A673 (cell line): ENCODE measurements around the gene PFKP. TPM values are rescaled to one million over a fixed set of nuclear protein-coding genes. Genes with fewer than 3 reads are reported as not detected.

ENCODE experiments used
- BruUV-seq: library from RNA; stranded (reverse); fragments of 400-500 nt; replicated peaks from 2 replicates; lab custom pipeline; 2021; lab: Mats Ljungman, UMichigan
- CTCF ChIA-PET: fragments of 300-600 bp; sonication (Branson Sonifier 250); formaldehyde crosslinking; loops from one replicate; lab custom pipeline; 2022; ENCODE audit warnings: antibody characterized with exemption; lab: Charles Lee
- POLR2A ChIA-PET: fragments of 300-600 bp; sonication (Branson Sonifier 250); formaldehyde crosslinking; loops from one replicate; lab custom pipeline; 2022; ENCODE audit warnings: antibody characterized with exemption; ENCODE audit not compliant: low non-redundant PET; lab: Charles Lee
- DNase-seq: peaks from one replicate; pipeline ENCODE4 v3.0.0-alpha.2; 2015; ENCODE audit warnings: low spot score
- H3K27ac ChIP-seq: fragments of 200-600 bp; sonication (generic); 2 replicates; pipeline ENCODE4 v1.5.1; 2016; ENCODE audit warnings: mixed run types, low read depth, mild to moderate bottlenecking, mixed read lengths, antibody characterized with exemption, low read length; ENCODE audit not compliant: poor library complexity, severe bottlenecking
- H3K27me3 ChIP-seq: fragments of 200-600 bp; sonication (generic); replicated peaks from 2 replicates; pipeline ENCODE4 v1.6.1; 2017; ENCODE audit warnings: mixed run types, low read depth, mild to moderate bottlenecking, mixed read lengths, antibody characterized with exemption, low read length; ENCODE audit not compliant: insufficient read depth, poor library complexity
- H3K36me3 ChIP-seq: fragments of 200-600 bp; sonication (generic); 2 replicates; pipeline ENCODE4 v1.6.1; 2016; ENCODE audit warnings: mixed run types, mild to moderate bottlenecking, mixed read lengths, antibody characterized with exemption, low read length; ENCODE audit not compliant: insufficient read depth, poor library complexity, severe bottlenecking
- H3K4me1 ChIP-seq: fragments of 200-600 bp; sonication (generic); 2 replicates; pipeline ENCODE4 v1.6.1; 2017; ENCODE audit warnings: mixed run types, mild to moderate bottlenecking, mixed read lengths, antibody characterized with exemption, low read length; ENCODE audit not compliant: insufficient read depth, poor library complexity, severe bottlenecking
- H3K4me3 ChIP-seq: fragments of 200-600 bp; sonication (generic); 2 replicates; pipeline ENCODE4 v1.5.1; 2016; ENCODE audit warnings: low read depth, mixed run types, mild to moderate bottlenecking, mixed read lengths, low read length; ENCODE audit not compliant: poor library complexity, severe bottlenecking
- H3K9me3 ChIP-seq: fragments of 200-600 bp; sonication (generic); 2 replicates; pipeline ENCODE4 v1.6.1; 2016; ENCODE audit warnings: mixed run types, low read depth, mild to moderate bottlenecking, mixed read lengths, antibody characterized with exemption, low read length; ENCODE audit not compliant: poor library complexity, severe bottlenecking
- CTCF ChIP-seq: fragments of 300-800, 200-600 bp; sonication (generic); conservative IDR thresholded peaks from 2 replicates; pipeline ENCODE4 v1.5.1; 2017; ENCODE audit warnings: low read depth, mild to moderate bottlenecking, antibody characterized with exemption, low read length, moderate library complexity, mixed read lengths
- EZH2 ChIP-seq: fragments of 200-600 bp; sonication (generic); IDR thresholded peaks from 2 replicates; pipeline ENCODE4 v1.6.1; 2017; ENCODE audit warnings: borderline replicate concordance, low read depth, mild to moderate bottlenecking, mixed read lengths, antibody characterized with exemption, low read length; ENCODE audit not compliant: poor library complexity, severe bottlenecking
- intact Hi-C: fragments of 100-400 bp; cut with micrococcal nuclease; formaldehyde crosslinking; loops from one replicate; pipeline ENCODE4 v1.10.0; 2022; ENCODE audit not compliant: unreplicated experiment
- total RNA-seq: library from RNA; stranded (reverse); gene quantifications from 2 replicates; pipeline ENCODE4 v1.2.3, GENCODE V29; 2021

Gene PFKP
- total RNA-seq, 1 experiment from 2014 or later, result 232 TPM

- H3K9me3 ChIP-seq, result no peaks in the 10 kb centered on the region
- H3K27me3 ChIP-seq, result no peaks in the 10 kb centered on the region
- intact Hi-C loops, result no loop called here
- DNase-seq, result no peak
- no peaks in the 10 kb centered on the region for H3K36me3 ChIP-seq
- POLR2A ChIA-PET, result no interaction called here
- CTCF ChIA-PET, result no interaction called here
- no peak for TF ChIP-seq CTCF
- no peak for TF ChIP-seq EZH2
- H3K4me1 ChIP-seq, result no peaks in the 10 kb centered on the region
- no peak overlapping the region for H3K4me3 ChIP-seq
- H3K27ac ChIP-seq, result no peak overlapping the region
- BruUV-seq, result no TSS peak
Measured at GRCh38 chr10:3056280-3057037, 10.9 kb upstream of the PFKP start.

GRCh38 chr10:3057946-3058345 lies 9.4 kb upstream of the PFKP start:
- POLR2A ChIA-PET, result no interaction called here

GRCh38 chr10:3059974-3060373 lies 7.4 kb upstream of the PFKP start:
- ChIA-PET CTCF (no interaction called here), POLR2A (no interaction called here)
- Histone ChIP-seq H3K9me3 (no peaks in the 10 kb centered on the region), H3K4me3 (no peak overlapping the region), H3K4me1 (no peaks in the 10 kb centered on the region), H3K27me3 (no peaks in the 10 kb centered on the region), H3K36me3 (no peaks in the 10 kb centered on the region), H3K27ac (no peak overlapping the region)
- TF ChIP-seq EZH2 (no peak), CTCF (no peak)
- intact Hi-C loops, result no loop called here
- DNase-seq, result no peak
- no TSS peak for BruUV-seq

More at GRCh38 chr10:3057946-3058345, 9.4 kb upstream of the PFKP start:
- Histone ChIP-seq H3K4me3 (no peak overlapping the region), H3K4me1 (no peaks in the 10 kb centered on the region), H3K27ac (no peak overlapping the region), H3K27me3 (no peaks in the 10 kb centered on the region), H3K9me3 (no peaks in the 10 kb centered on the region), H3K36me3 (no peaks in the 10 kb centered on the region)
- TF ChIP-seq CTCF, result no peak
- no peak for TF ChIP-seq EZH2
- no peak for DNase-seq
- CTCF ChIA-PET, result no interaction called here
- BruUV-seq, result no TSS peak
- intact Hi-C loops, result no loop called here
